Measurements from ENCODE around the gene TUT4.

TUT4 gene

DNA sequence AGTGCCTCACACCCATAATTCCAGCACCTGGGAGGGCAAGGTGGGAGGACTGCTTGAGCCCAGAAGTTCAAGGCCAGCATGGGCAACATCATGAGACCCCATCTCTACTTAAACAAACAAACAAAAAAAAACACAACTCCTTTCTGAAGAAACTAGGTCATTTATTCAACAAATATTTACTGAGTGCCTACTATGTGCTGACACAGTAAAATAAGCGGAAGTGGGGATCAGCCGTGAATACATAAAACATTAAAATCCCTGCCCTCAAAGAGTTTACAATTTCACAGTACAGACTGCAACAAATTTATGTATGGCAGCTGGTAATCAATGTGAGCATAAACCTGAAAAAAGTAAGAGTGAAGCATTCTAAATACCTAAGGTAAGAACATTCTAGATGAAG is 65.3 kb downstream of the TUT4 start:
- no peak for TF ChIP-seq CTCF (IDR thresholded peaks at IDR 0.05; ENCODE audit: borderline replicate concordance, control extremely low read depth, extremely low read depth, insufficient read depth, missing control alignments)
- in situ Hi-C loops (cut with MboI; ENCODE audit: low sequenced_read_pairs, unreplicated experiment): no loop called here
- DNase-seq (ENCODE audit: low spot score): no peak

GRCh38 chr1:52482326-52483004 is 70.4 kb downstream of the TUT4 start:
- no peak for DNase-seq (ENCODE audit: low spot score)
- TF ChIP-seq CTCF (IDR thresholded peaks at IDR 0.05; ENCODE audit: borderline replicate concordance, control extremely low read depth, extremely low read depth, insufficient read depth, missing control alignments): no peak
- in situ Hi-C loops (cut with MboI; ENCODE audit: low sequenced_read_pairs, unreplicated experiment): no loop called here

DNA sequence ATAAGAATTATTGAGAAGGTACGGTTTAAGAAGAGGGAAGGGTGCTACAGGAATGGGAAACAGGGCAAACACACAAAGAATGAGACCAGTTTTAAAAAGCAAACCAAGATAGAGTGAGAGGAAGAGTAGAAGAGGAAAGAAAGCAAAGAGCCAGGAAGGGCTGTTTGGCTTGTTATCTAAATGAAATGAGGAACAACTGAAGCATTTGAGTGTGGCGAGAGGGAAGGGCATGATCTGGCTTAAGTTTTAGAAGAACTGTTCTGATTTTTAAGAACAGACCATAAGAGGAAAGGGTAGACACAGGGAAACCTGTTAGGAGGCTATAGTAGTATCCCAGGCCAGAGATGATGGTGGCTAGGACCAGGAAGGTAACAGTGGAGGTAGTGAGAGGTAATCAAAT is 73.8 kb downstream of the TUT4 start:
- no peak for TF ChIP-seq CTCF (IDR thresholded peaks at IDR 0.05; ENCODE audit: borderline replicate concordance, control extremely low read depth, extremely low read depth, insufficient read depth, missing control alignments)
- in situ Hi-C loops (cut with MboI; ENCODE audit: low sequenced_read_pairs, unreplicated experiment): no loop called here
- DNase-seq (ENCODE audit: low spot score): no peak

GRCh38 chr1:52477876-52478275 is 75.0 kb downstream of the TUT4 start:
- no peak for TF ChIP-seq CTCF (IDR thresholded peaks at IDR 0.05; ENCODE audit: borderline replicate concordance, control extremely low read depth, extremely low read depth, insufficient read depth, missing control alignments)
- DNase-seq (ENCODE audit: low spot score): no peak
- in situ Hi-C loops (cut with MboI; ENCODE audit: low sequenced_read_pairs, unreplicated experiment): no loop called here

DNA sequence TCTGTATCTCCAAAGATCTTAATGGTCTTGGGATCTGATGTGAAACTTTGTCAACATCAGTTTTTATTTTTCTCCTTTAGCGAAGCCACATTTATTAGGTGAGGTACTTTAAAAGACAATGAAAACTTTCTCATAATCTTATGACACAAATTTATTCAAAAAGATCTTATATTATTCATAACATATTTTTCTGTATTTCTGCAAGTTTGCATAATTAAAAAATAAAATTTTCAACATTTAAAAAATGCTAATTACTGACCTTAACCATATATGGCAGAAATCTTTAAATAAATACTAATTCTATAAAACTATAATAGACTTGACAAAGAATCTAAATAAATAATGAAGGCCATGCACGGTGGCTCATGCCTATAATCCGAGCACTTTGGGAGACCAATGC is 75.9 kb downstream of the TUT4 start:
- in situ Hi-C loops (cut with MboI; ENCODE audit: low sequenced_read_pairs, unreplicated experiment): no loop called here
- DNase-seq (ENCODE audit: low spot score): no peak
- TF ChIP-seq CTCF (IDR thresholded peaks at IDR 0.05; ENCODE audit: borderline replicate concordance, control extremely low read depth, extremely low read depth, insufficient read depth, missing control alignments): no peak

- in situ Hi-C loops (cut with MboI; ENCODE audit: low sequenced_read_pairs, unreplicated experiment): no loop called here
- no peak for DNase-seq (ENCODE audit: low spot score)
- no peak for TF ChIP-seq CTCF (IDR thresholded peaks at IDR 0.05; ENCODE audit: borderline replicate concordance, control extremely low read depth, extremely low read depth, insufficient read depth, missing control alignments)
Measured at GRCh38 chr1:52474807-52475206, 78.1 kb downstream of the TUT4 start.

Measured in GM13976 (cell line).